ENCODE data around the gene MATN4. TPM values are rescaled to one million over a fixed set of nuclear protein-coding genes. Genes with fewer than 3 reads are reported as not detected.
A peak's percentile ranks its signal among the peaks of the same experiment; 100 is the strongest.

MATN4 gene
- total RNA-seq, 1 experiment from 2014 or later: 1.9 TPM

DNA sequence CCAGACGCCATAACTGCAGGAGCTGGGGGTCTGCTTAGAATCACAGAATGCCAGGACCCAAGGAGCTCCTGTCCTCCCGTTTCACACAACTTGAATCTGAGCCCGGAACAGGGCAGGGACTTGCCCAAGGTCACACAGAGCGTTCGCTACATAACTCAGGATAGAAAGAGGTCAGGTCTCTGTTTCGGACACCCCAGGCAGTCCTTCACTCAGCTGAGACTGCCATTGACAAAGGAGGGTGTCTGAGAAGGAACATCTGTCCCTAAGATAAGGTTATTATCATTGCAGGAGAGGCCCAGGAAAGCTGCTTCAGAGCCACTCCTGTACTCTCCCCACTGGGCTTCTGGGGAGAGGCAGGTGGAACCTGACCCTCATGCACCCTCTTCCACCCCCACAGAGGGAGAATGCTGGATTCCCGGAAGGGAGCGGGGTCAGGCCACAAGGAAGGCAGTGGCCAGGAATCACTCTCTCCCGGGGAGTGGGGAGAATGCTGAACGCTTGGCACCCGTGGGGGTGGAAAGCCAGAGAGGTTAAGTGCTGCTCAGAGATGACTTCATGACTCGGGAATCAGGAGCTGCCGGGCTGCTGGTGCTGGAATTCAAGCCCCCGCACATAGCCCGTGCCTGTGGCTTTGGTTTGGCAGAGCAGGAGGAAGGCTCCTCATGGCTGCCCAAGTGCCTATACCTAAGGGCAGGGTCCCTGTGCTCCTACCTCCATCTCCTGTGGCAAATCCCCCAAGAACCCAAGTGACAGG lies 29.4 kb upstream of the MATN4 start:
- Mint-ChIP-seq H3K27me3 (ENCODE audit: low read depth) (no peaks in the 10 kb centered on the region), H3K9me3 (no peaks in the 10 kb centered on the region), H3K4me1 (peaks cover 67% of the 10 kb centered on the region), H3K36me3 (peaks cover 10% of the 10 kb centered on the region), H3K4me3 (no peak overlapping the region), H3K27ac (peak overlapping the region; percentile 95)
- TF ChIP-seq, protein P1, sequence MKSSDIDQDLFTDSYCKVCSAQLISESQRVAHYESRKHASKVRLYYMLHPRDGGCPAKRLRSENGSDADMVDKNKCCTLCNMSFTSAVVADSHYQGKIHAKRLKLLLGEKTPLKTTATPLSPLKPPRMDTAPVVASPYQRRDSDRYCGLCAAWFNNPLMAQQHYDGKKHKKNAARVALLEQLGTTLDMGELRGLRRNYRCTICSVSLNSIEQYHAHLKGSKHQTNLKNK (CRISPR knock-in tag; IDR thresholded peaks at IDR 0.05): no peak
- ChIA-PET POLR2A (no interaction called here), CTCF (interaction anchor here (0.8 to 2.7 kb wide), 9 partner anchors 10 to 100 kb away, joined by 3 to 12 read pairs (median 7); partner anchors contain the start of genes MATN4, RBPJL, SDC4 and SYS1)
- DNase-seq (ENCODE audit: low spot score) (no peak), ATAC-seq (no peak)

DNA sequence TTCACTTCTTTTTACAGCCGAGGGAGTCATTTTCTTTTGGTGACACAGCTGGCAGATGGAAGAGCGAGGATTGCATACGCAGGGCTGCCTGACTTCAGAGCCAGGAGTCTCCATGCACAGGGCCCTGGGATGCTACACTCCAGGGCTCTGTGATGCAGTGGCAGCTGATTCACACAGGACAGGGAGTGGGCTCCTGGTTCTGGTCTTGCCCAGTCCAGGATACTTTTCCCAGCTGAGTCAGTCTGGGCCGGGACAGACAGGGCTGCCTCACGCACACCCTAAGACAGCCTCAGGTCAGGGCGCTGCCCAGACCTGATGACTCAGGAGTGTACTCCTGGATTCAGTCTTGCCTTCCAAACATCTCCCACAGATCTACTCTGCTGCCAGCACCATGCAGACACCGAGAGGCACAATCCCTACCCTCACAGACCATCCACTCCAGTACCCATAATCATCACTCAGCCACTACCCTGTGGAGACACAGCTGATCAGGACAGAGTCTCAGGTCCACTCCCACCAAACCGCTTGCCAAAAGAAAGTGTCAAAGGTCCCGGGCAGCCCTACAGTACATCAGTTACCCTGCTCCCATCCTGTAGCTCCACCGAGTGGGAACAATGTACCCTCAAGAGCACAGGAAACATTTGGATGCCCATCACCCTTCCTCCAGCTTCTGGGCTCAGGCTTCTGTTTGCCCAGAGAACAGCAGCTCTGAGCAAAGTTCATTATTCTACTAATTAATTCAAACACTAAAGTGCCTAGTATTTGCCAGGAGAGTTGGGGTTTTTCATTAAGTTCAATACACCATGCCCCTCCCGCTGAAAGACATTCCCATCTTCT lies 28.6 kb upstream of the MATN4 start:
- ATAC-seq (no peak), DNase-seq (ENCODE audit: low spot score) (no peak)
- H3K36me3 Mint-ChIP-seq: peaks cover 10% of the 10 kb centered on the region
- peak overlapping the region; percentile 95 for H3K27ac Mint-ChIP-seq
- no peak overlapping the region for H3K4me3 Mint-ChIP-seq
- no peaks in the 10 kb centered on the region for H3K9me3 Mint-ChIP-seq
- H3K4me1 Mint-ChIP-seq: peaks cover 60% of the 10 kb centered on the region
- CTCF ChIA-PET: interaction anchor here (0.8 to 2.7 kb wide), 10 partner anchors 14 to 100 kb away, joined by 3 to 12 read pairs (median 7); partner anchors contain the start of genes MATN4, RBPJL and SYS1
- POLR2A ChIA-PET: interaction anchor here (1.2 kb wide), 1 partner anchor 26 kb away, joined by 3 read pairs; the partner anchor contains the start of gene SYS1
- TF ChIP-seq, protein P2, sequence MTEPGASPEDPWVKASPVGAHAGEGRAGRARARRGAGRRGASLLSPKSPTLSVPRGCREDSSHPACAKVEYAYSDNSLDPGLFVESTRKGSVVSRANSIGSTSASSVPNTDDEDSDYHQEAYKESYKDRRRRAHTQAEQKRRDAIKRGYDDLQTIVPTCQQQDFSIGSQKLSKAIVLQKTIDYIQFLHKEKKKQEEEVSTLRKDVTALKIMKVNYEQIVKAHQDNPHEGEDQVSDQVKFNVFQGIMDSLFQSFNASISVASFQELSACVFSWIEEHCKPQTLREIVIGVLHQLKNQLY (CRISPR knock-in tag; IDR thresholded peaks at IDR 0.05): no peak
- TF ChIP-seq, protein P3, sequence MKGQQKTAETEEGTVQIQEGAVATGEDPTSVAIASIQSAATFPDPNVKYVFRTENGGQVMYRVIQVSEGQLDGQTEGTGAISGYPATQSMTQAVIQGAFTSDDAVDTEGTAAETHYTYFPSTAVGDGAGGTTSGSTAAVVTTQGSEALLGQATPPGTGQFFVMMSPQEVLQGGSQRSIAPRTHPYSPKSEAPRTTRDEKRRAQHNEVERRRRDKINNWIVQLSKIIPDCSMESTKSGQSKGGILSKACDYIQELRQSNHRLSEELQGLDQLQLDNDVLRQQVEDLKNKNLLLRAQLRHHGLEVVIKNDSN (CRISPR knock-in tag; IDR thresholded peaks at IDR 0.05): no peak
- TF ChIP-seq FOXK1 (CRISPR knock-in tag; IDR thresholded peaks at IDR 0.05) (no peak), HMGA2 (CRISPR knock-in tag; IDR thresholded peaks at IDR 0.05) (no peak), JAZF1 (CRISPR knock-in tag; IDR thresholded peaks at IDR 0.05) (no peak), TCF7 (CRISPR knock-in tag; IDR thresholded peaks at IDR 0.05; ENCODE audit: low read depth) (no peak), ZNF138 (CRISPR knock-in tag; conservative IDR thresholded peaks at IDR 0.05) (no peak), ZNF671 (CRISPR knock-in tag; IDR thresholded peaks at IDR 0.05) (no peak)
- TF ChIP-seq, protein P4, sequence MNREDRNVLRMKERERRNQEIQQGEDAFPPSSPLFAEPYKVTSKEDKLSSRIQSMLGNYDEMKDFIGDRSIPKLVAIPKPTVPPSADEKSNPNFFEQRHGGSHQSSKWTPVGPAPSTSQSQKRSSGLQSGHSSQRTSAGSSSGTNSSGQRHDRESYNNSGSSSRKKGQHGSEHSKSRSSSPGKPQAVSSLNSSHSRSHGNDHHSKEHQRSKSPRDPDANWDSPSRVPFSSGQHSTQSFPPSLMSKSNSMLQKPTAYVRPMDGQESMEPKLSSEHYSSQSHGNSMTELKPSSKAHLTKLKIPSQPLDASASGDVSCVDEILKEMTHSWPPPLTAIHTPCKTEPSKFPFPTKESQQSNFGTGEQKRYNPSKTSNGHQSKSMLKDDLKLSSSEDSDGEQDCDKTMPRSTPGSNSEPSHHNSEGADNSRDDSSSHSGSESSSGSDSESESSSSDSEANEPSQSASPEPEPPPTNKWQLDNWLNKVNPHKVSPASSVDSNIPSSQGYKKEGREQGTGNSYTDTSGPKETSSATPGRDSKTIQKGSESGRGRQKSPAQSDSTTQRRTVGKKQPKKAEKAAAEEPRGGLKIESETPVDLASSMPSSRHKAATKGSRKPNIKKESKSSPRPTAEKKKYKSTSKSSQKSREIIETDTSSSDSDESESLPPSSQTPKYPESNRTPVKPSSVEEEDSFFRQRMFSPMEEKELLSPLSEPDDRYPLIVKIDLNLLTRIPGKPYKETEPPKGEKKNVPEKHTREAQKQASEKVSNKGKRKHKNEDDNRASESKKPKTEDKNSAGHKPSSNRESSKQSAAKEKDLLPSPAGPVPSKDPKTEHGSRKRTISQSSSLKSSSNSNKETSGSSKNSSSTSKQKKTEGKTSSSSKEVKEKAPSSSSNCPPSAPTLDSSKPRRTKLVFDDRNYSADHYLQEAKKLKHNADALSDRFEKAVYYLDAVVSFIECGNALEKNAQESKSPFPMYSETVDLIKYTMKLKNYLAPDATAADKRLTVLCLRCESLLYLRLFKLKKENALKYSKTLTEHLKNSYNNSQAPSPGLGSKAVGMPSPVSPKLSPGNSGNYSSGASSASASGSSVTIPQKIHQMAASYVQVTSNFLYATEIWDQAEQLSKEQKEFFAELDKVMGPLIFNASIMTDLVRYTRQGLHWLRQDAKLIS (CRISPR knock-in tag; IDR thresholded peaks at IDR 0.05; ENCODE audit: borderline replicate concordance): no peak
- TF ChIP-seq, protein P5, sequence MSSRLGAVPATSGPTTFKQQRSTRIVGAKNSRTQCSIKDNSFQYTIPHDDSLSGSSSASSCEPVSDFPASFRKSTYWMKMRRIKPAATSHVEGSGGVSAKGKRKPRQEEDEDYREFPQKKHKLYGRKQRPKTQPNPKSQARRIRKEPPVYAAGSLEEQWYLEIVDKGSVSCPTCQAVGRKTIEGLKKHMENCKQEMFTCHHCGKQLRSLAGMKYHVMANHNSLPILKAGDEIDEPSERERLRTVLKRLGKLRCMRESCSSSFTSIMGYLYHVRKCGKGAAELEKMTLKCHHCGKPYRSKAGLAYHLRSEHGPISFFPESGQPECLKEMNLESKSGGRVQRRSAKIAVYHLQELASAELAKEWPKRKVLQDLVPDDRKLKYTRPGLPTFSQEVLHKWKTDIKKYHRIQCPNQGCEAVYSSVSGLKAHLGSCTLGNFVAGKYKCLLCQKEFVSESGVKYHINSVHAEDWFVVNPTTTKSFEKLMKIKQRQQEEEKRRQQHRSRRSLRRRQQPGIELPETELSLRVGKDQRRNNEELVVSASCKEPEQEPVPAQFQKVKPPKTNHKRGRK (CRISPR knock-in tag; IDR thresholded peaks at IDR 0.05; ENCODE audit: borderline replicate concordance): no peak
- TF ChIP-seq, protein P6, sequence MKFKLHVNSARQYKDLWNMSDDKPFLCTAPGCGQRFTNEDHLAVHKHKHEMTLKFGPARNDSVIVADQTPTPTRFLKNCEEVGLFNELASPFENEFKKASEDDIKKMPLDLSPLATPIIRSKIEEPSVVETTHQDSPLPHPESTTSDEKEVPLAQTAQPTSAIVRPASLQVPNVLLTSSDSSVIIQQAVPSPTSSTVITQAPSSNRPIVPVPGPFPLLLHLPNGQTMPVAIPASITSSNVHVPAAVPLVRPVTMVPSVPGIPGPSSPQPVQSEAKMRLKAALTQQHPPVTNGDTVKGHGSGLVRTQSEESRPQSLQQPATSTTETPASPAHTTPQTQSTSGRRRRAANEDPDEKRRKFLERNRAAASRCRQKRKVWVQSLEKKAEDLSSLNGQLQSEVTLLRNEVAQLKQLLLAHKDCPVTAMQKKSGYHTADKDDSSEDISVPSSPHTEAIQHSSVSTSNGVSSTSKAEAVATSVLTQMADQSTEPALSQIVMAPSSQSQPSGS (CRISPR knock-in tag; IDR thresholded peaks at IDR 0.05; ENCODE audit: borderline replicate concordance, low read depth): no peak
- no peaks in the 10 kb centered on the region for H3K27me3 Mint-ChIP-seq (ENCODE audit: low read depth)

Data from WTC11 (cell line).